Activated naive CD8-positive, alpha-beta T cell treated with anti-CD3 and anti-CD28 coated beads, Interleukin-2, amount 50 U/mL, for 24 hours (primary cell): Measurements from ENCODE around the gene STK38.
A peak's percentile ranks its signal among the peaks of the same experiment; 100 is the strongest.
"Not testable (repeated sequence)": the region's sequence is repeated elsewhere in the genome, so short reads cannot be mapped to it uniquely, and the experiment has no call there.

ENCODE experiments used
- ATAC-seq: fragments of 150-1000 bp; cut with Tn5 transposase; one replicate; pipeline ENCODE4 v1.10.0; 2021
- DNase-seq: peaks from one replicate; pipeline ENCODE4 v3.0.0; 2021
- H3K27ac Mint-ChIP-seq: one replicate; pipeline ENCODE4 v1.8.0; 2021; ENCODE audit warnings: mild to moderate bottlenecking, mixed read lengths
- H3K27me3 Mint-ChIP-seq: one replicate; pipeline ENCODE4 v1.8.0; 2021; ENCODE audit warnings: mixed read lengths
- H3K36me3 Mint-ChIP-seq: one replicate; pipeline ENCODE4 v1.8.0; 2021; ENCODE audit warnings: low read depth, mixed read lengths
- H3K4me1 Mint-ChIP-seq: one replicate; pipeline ENCODE4 v1.8.0; 2021; ENCODE audit warnings: mixed read lengths
- H3K4me3 Mint-ChIP-seq: one replicate; pipeline ENCODE4 v1.8.0; 2021; ENCODE audit warnings: mild to moderate bottlenecking, moderate library complexity, mixed read lengths
- H3K9me3 Mint-ChIP-seq: one replicate; pipeline ENCODE4 v1.8.0; 2021; ENCODE audit warnings: mixed read lengths

The STK38 gene

GRCh38 chr6:36463676-36464075 lies 83.6 kb downstream of the STK38 start:
- H3K27me3 Mint-ChIP-seq: no peaks in the 10 kb centered on the region
- ATAC-seq (no peak), DNase-seq (no peak)
- H3K27ac Mint-ChIP-seq: no peak overlapping the region
- no peak overlapping the region for H3K4me3 Mint-ChIP-seq
- H3K36me3 Mint-ChIP-seq: peaks cover 24% of the 10 kb centered on the region
- peaks cover 4% of the 10 kb centered on the region for H3K9me3 Mint-ChIP-seq
- peaks cover 22% of the 10 kb centered on the region for H3K4me1 Mint-ChIP-seq

- Mint-ChIP-seq H3K36me3 (peaks cover 23% of the 10 kb centered on the region), H3K9me3 (peaks cover 4% of the 10 kb centered on the region), H3K4me1 (peaks cover 27% of the 10 kb centered on the region), H3K27ac (no peak overlapping the region), H3K4me3 (no peak overlapping the region), H3K27me3 (no peaks in the 10 kb centered on the region)
- no peak for DNase-seq
- ATAC-seq: no peak
These were observed 85.6 kb downstream of the STK38 start for GRCh38 chr6:36461646-36462045.

- no peak overlapping the region for H3K27ac Mint-ChIP-seq
- H3K9me3 Mint-ChIP-seq: peaks cover 4% of the 10 kb centered on the region
- DNase-seq (no peak), ATAC-seq (no peak)
- no peaks in the 10 kb centered on the region for H3K27me3 Mint-ChIP-seq
- peaks cover 27% of the 10 kb centered on the region for H3K4me1 Mint-ChIP-seq
- H3K4me3 Mint-ChIP-seq: no peak overlapping the region
- H3K36me3 Mint-ChIP-seq: peaks cover 21% of the 10 kb centered on the region
These were observed 86.4 kb downstream of the STK38 start for GRCh38 chr6:36460916-36461315.

GRCh38 chr6:36459501-36459900 lies 87.8 kb downstream of the STK38 start:
- DNase-seq (no peak), ATAC-seq (no peak)
- Mint-ChIP-seq H3K27ac (no peak overlapping the region), H3K27me3 (no peaks in the 10 kb centered on the region), H3K9me3 (peaks cover 4% of the 10 kb centered on the region), H3K4me3 (no peak overlapping the region), H3K4me1 (peaks cover 26% of the 10 kb centered on the region), H3K36me3 (peaks cover 19% of the 10 kb centered on the region)

- no peak overlapping the region for H3K4me3 Mint-ChIP-seq
- H3K36me3 Mint-ChIP-seq: peaks cover 15% of the 10 kb centered on the region
- H3K27ac Mint-ChIP-seq: no peak overlapping the region
- ATAC-seq: no peak
- no peaks in the 10 kb centered on the region for H3K27me3 Mint-ChIP-seq
- no peak for DNase-seq
- peaks cover 13% of the 10 kb centered on the region for H3K4me1 Mint-ChIP-seq
- H3K9me3 Mint-ChIP-seq: no peaks in the 10 kb centered on the region
These were observed 91.7 kb downstream of the STK38 start for GRCh38 chr6:36455486-36456027.

GRCh38 chr6:36452897-36453296 lies 94.4 kb downstream of the STK38 start:
- peaks cover 27% of the 10 kb centered on the region for H3K4me1 Mint-ChIP-seq
- not testable (repeated sequence) for H3K27ac Mint-ChIP-seq, ATAC-seq, H3K4me3 Mint-ChIP-seq, DNase-seq, H3K27me3 Mint-ChIP-seq
- peaks cover 35% of the 10 kb centered on the region for H3K36me3 Mint-ChIP-seq
- H3K9me3 Mint-ChIP-seq: peaks cover 12% of the 10 kb centered on the region

GRCh38 chr6:36449173-36449572 lies 98.1 kb downstream of the STK38 start:
- not testable (repeated sequence) for ATAC-seq, DNase-seq, H3K27me3 Mint-ChIP-seq, H3K27ac Mint-ChIP-seq, H3K4me3 Mint-ChIP-seq
- Mint-ChIP-seq H3K36me3 (peaks cover 37% of the 10 kb centered on the region), H3K4me1 (peaks cover 41% of the 10 kb centered on the region), H3K9me3 (peaks cover 12% of the 10 kb centered on the region)

- DNase-seq: no peak
- H3K9me3 Mint-ChIP-seq: peaks cover 12% of the 10 kb centered on the region
- H3K4me3 Mint-ChIP-seq: peak overlapping the region; percentile 34
- H3K27me3 Mint-ChIP-seq: no peaks in the 10 kb centered on the region
- H3K4me1 Mint-ChIP-seq: peaks cover 60% of the 10 kb centered on the region
- ATAC-seq: no peak
- H3K36me3 Mint-ChIP-seq: peaks cover 31% of the 10 kb centered on the region
- H3K27ac Mint-ChIP-seq: peak overlapping the region; percentile 29
These were observed 101.7 kb downstream of the STK38 start for GRCh38 chr6:36445621-36446020.

- H3K4me3 Mint-ChIP-seq: peak overlapping the region; percentile 90
- H3K36me3 Mint-ChIP-seq: peaks cover 25% of the 10 kb centered on the region
- peak overlapping the region; percentile 94 for H3K27ac Mint-ChIP-seq
- peaks cover 54% of the 10 kb centered on the region for H3K4me1 Mint-ChIP-seq
- no peaks in the 10 kb centered on the region for H3K27me3 Mint-ChIP-seq
- H3K9me3 Mint-ChIP-seq: peaks cover 9% of the 10 kb centered on the region
- DNase-seq (no peak), ATAC-seq (no peak)
These were observed 102.8 kb downstream of the STK38 start for GRCh38 chr6:36444470-36444869.
